Caco-2 (cell line): ENCODE measurements around the gene SERPINB5. TPM values are rescaled to one million over a fixed set of nuclear protein-coding genes. Genes with fewer than 3 reads are reported as not detected.
A peak's percentile ranks its signal among the peaks of the same experiment; 100 is the strongest.

Experiments
- BruUV-seq: library from RNA; stranded (reverse); fragments of 400-500 nt; replicated peaks from 2 replicates; lab custom pipeline; 2021; lab: Mats Ljungman, UMichigan
- CTCF ChIA-PET: fragments of 300-600 bp; sonication (Branson Sonifier 250); formaldehyde crosslinking; loops from one replicate; lab custom pipeline; 2022; ENCODE audit warnings: antibody characterized with exemption; lab: Charles Lee
- POLR2A ChIA-PET: fragments of 300-600 bp; sonication (Branson Sonifier 250); formaldehyde crosslinking; loops from one replicate; lab custom pipeline; 2022; ENCODE audit warnings: antibody characterized with exemption; lab: Charles Lee
- DNase-seq, 2 experiments: peaks; one replicate each; pipeline versions ENCODE4 v3.0.0 to v3.0.0-alpha.2; 2020 to 2022
- H3K27me3 ChIP-seq: replicated peaks from 2 replicates; pipeline ENCODE4 v1.6.0; 2011; ENCODE audit warnings: low read length; ENCODE audit not compliant: control insufficient read depth, insufficient read depth
- H3K36me3 ChIP-seq: 2 replicates; pipeline ENCODE4 v1.5.1; 2011; ENCODE audit warnings: low read length; ENCODE audit not compliant: control insufficient read depth, insufficient read depth
- H3K4me1 ChIP-seq: fragments of 250-450 bp; sonication (Bioruptor Pico); 2 replicates; pipeline ENCODE4 v1.5.1; 2020; ENCODE audit warnings: mild to moderate bottlenecking
- H3K4me3 ChIP-seq: 2 replicates; pipeline ENCODE4 v1.5.1; 2011; ENCODE audit warnings: low read depth, mild to moderate bottlenecking, control low read depth, low read length
- H3K9me3 ChIP-seq: fragments of 250-450 bp; sonication (Bioruptor Pico); 2 replicates; pipeline ENCODE4 v1.5.1; 2020; ENCODE audit warnings: mild to moderate bottlenecking, moderate library complexity
- H3K27ac Mint-ChIP-seq: one replicate; pipeline ENCODE4 v1.8.0; 2022; ENCODE audit warnings: mixed read lengths; ENCODE audit not compliant: unreplicated experiment
- H3K27me3 Mint-ChIP-seq: one replicate; pipeline ENCODE4 v1.8.0; 2022; ENCODE audit warnings: mixed read lengths; ENCODE audit not compliant: insufficient read depth, unreplicated experiment
- H3K36me3 Mint-ChIP-seq: one replicate; pipeline ENCODE4 v1.8.0; 2022; ENCODE audit warnings: mild to moderate bottlenecking, mixed read lengths; ENCODE audit not compliant: insufficient read depth, unreplicated experiment
- H3K4me1 Mint-ChIP-seq: one replicate; pipeline ENCODE4 v1.8.0; 2022; ENCODE audit warnings: low read depth, mixed read lengths; ENCODE audit not compliant: unreplicated experiment
- H3K4me3 Mint-ChIP-seq: one replicate; pipeline ENCODE4 v1.8.0; 2022; ENCODE audit warnings: mild to moderate bottlenecking, moderate library complexity, mixed read lengths; ENCODE audit not compliant: unreplicated experiment
- H3K9me3 Mint-ChIP-seq: one replicate; pipeline ENCODE4 v1.8.0; 2022; ENCODE audit warnings: mixed read lengths; ENCODE audit not compliant: unreplicated experiment
- CTCF ChIP-seq, 2 experiments: fragments of 200-600 bp in 1 of 2; IDR thresholded peaks; 1 replicate in 1 of 2; 2 replicates in 1 of 2; pipeline versions ENCODE4 v1.5.1 to v1.8.0; 2011 to 2022; ENCODE audit warnings: antibody characterized with exemption in 1 of 2, control low read depth in 1 of 2, inconsistent platforms in 1 of 2, low read depth in 1 of 2, low read length in 1 of 2, mild to moderate bottlenecking in 1 of 2, moderate library complexity in 1 of 2; ENCODE audit not compliant: insufficient read depth in 1 of 2, severe bottlenecking in 1 of 2, unreplicated experiment in 1 of 2
- intact Hi-C: fragments of 100-400 bp; cut with micrococcal nuclease; formaldehyde crosslinking; loops from one replicate; pipeline ENCODE4 v1.10.0; 2022; ENCODE audit not compliant: unreplicated experiment
- total RNA-seq: library from RNA; stranded (reverse); gene quantifications from 2 replicates; pipeline ENCODE4 v1.2.3, GENCODE V29; 2022

The SERPINB5 gene
- total RNA-seq, 1 experiment from 2014 or later = not detected

DNA sequence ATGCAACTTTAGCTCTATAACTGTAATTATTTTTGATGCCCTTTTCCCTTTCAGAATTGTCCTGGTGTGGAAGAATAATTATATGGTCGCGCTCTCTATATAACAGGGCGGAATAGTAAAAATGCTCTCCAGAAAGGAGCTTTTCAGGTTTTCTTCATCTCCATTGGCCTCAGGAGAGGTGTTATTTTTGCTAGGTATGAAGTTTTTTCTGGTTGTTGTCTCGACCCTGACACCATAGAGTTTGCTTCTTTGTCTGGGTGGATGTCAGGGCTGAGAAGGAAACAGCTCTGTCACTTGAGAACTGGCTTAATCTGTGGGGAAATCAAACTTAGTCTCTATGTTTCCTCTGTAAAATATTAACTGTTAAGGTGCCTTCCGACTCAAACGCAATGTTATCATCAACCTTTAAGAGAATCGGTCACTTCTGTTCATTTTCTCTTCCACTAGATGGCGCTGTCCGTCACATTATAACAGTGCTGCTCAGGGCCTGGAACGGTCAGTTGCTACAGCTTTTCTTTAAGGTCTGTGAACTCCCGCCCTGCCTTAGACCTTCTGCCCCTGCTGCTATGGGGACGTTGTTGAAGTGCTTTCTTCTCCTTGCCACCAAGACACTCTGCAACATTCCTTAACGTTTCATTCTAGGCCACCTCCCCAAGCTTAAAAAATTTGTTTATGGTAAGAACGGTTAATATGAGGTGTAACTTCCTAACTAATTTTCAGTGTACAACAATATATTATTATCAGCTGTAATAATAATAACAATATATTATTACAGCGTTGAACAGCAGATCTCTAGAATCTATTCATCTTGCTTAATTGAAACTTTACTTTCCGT is 41.6 kb downstream of the SERPINB5 start:
- Histone ChIP-seq H3K27me3 (no peaks in the 10 kb centered on the region), H3K4me1 (no peaks in the 10 kb centered on the region), H3K9me3 (no peaks in the 10 kb centered on the region), H3K4me3 (no peak overlapping the region), H3K36me3 (no peaks in the 10 kb centered on the region)
- Mint-ChIP-seq H3K27ac (no peak overlapping the region), H3K9me3 (no peaks in the 10 kb centered on the region), H3K27me3 (peaks cover 6% of the 10 kb centered on the region), H3K4me3 (no peak overlapping the region), H3K4me1 (no peaks in the 10 kb centered on the region), H3K36me3 (no peaks in the 10 kb centered on the region)
- ChIA-PET POLR2A (no interaction called here), CTCF (interaction anchor here (0.7 to 1.7 kb wide), 5 partner anchors 23 to 224 kb away, joined by 3 to 7 read pairs (median 3); no protein-coding TSS in a partner anchor)
- peak; percentile 49 to 51 for DNase-seq
- intact Hi-C loops = loop anchor here (1.0 kb wide), 5 partner anchors 60 to 330 kb away; no protein-coding TSS in a partner anchor
- BruUV-seq = no TSS peak
- TF ChIP-seq CTCF (IDR thresholded peaks at IDR 0.05; ENCODE audit: insufficient read depth in 1 of 2, low read depth in 1 of 2, low read length in 1 of 2, severe bottlenecking in 1 of 2, unreplicated experiment in 1 of 2) = peak; percentile 22 to 40

- Mint-ChIP-seq H3K9me3 (no peaks in the 10 kb centered on the region), H3K4me3 (no peak overlapping the region), H3K4me1 (no peaks in the 10 kb centered on the region), H3K27me3 (peaks cover 3% of the 10 kb centered on the region), H3K36me3 (no peaks in the 10 kb centered on the region), H3K27ac (no peak overlapping the region)
- no peaks in the 10 kb centered on the region for H3K36me3 ChIP-seq
- TF ChIP-seq CTCF (IDR thresholded peaks at IDR 0.05; ENCODE audit: insufficient read depth in 1 of 2, low read depth in 1 of 2, low read length in 1 of 2, severe bottlenecking in 1 of 2, unreplicated experiment in 1 of 2) = no peak
- no peak overlapping the region for H3K4me3 ChIP-seq
- H3K4me1 ChIP-seq = no peaks in the 10 kb centered on the region
- no peaks in the 10 kb centered on the region for H3K27me3 ChIP-seq
- no TSS peak for BruUV-seq
- no peaks in the 10 kb centered on the region for H3K9me3 ChIP-seq
- ChIA-PET CTCF (no interaction called here), POLR2A (no interaction called here)
- DNase-seq = no peak
- intact Hi-C loops = no loop called here
These were observed 43.4 kb downstream of the SERPINB5 start for GRCh38 chr18:63520053-63520685.

DNA sequence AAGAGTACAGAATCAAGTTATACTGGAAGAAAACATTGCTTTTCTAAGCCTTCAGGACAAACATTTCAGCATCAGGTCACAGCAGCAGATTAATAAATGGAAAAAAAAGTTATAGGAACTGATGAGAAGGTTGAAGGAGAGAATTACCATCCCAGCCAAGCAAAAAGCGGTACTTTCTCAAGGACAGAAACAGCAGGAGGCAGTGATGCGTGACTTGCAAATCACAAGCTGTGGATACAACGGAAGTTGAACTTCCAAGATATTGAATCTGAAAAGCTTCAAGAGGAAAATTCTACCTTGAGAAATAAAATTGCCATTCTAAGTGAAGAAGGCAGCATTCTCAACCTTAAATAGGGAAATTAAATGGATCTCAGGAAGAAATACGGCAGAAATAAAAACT is 46.9 kb downstream of the SERPINB5 start:
- Mint-ChIP-seq H3K9me3 (no peaks in the 10 kb centered on the region), H3K27ac (no peak overlapping the region), H3K4me3 (no peak overlapping the region), H3K36me3 (no peaks in the 10 kb centered on the region), H3K4me1 (no peaks in the 10 kb centered on the region), H3K27me3 (peaks cover 4% of the 10 kb centered on the region)
- Histone ChIP-seq H3K36me3 (no peaks in the 10 kb centered on the region), H3K27me3 (no peaks in the 10 kb centered on the region), H3K4me3 (no peak overlapping the region), H3K9me3 (no peaks in the 10 kb centered on the region), H3K4me1 (no peaks in the 10 kb centered on the region)
- no peak for TF ChIP-seq CTCF (IDR thresholded peaks at IDR 0.05; ENCODE audit: insufficient read depth in 1 of 2, low read depth in 1 of 2, low read length in 1 of 2, severe bottlenecking in 1 of 2, unreplicated experiment in 1 of 2)
- BruUV-seq = no TSS peak
- no peak for DNase-seq
- intact Hi-C loops = no loop called here
- CTCF ChIA-PET = no interaction called here
- POLR2A ChIA-PET = no interaction called here
